KMS-11 (cell line): Measurements from ENCODE around the gene ZSWIM3.

Source experiments
- H2AFZ ChIP-seq: fragments of 200-600 bp; sonication (generic); 2 replicates; pipeline ENCODE4 v1.6.1; 2016; ENCODE audit warnings: antibody characterized with exemption, mixed run types, low read depth
- H3K27ac ChIP-seq: fragments of 200-600 bp; sonication (generic); 2 replicates; pipeline ENCODE4 v1.6.1; 2016; ENCODE audit warnings: mild to moderate bottlenecking, mixed run types
- H3K27me3 ChIP-seq: fragments of 200-600 bp; sonication (generic); 2 replicates; pipeline ENCODE4 v1.6.1; 2017; ENCODE audit warnings: mild to moderate bottlenecking, low read depth, mixed run types, moderate library complexity; ENCODE audit not compliant: insufficient read depth
- H3K36me3 ChIP-seq: fragments of 200-600 bp; sonication (generic); 2 replicates; pipeline ENCODE4 v1.6.1; 2017; ENCODE audit warnings: mild to moderate bottlenecking, mixed run types; ENCODE audit not compliant: insufficient read depth
- H3K4me1 ChIP-seq: fragments of 200-600 bp; sonication (generic); 2 replicates; pipeline ENCODE4 v1.6.1; 2016; ENCODE audit warnings: mild to moderate bottlenecking, low read depth, mixed run types; ENCODE audit not compliant: poor library complexity, severe bottlenecking
- H3K4me2 ChIP-seq: fragments of 200-600 bp; sonication (generic); 2 replicates; pipeline ENCODE4 v1.7.0; 2016; ENCODE audit warnings: mild to moderate bottlenecking, mixed run types
- H3K4me3 ChIP-seq: fragments of 200-600 bp; sonication (generic); IDR thresholded peaks from 2 replicates; pipeline ENCODE4 v1.6.1; 2017; ENCODE audit warnings: low read depth, low read length, mixed read lengths; ENCODE audit not compliant: insufficient read depth
- H3K79me2 ChIP-seq: fragments of 200-600 bp; sonication (generic); 2 replicates; pipeline ENCODE4 v1.6.1; 2016; ENCODE audit warnings: low read depth, mixed run types; ENCODE audit not compliant: insufficient read depth
- H3K9ac ChIP-seq: fragments of 200-600 bp; sonication (generic); 2 replicates; pipeline ENCODE4 v1.6.1; 2016; ENCODE audit warnings: mild to moderate bottlenecking, mixed run types
- H4K20me1 ChIP-seq: fragments of 200-600 bp; sonication (generic); 2 replicates; pipeline ENCODE4 v1.6.1; 2016; ENCODE audit warnings: mild to moderate bottlenecking, mixed run types; ENCODE audit not compliant: insufficient read depth
- CTCF ChIP-seq: fragments of 200-600 bp; sonication (generic); conservative IDR thresholded peaks from 2 replicates; pipeline ENCODE4 v1.6.1; 2017; ENCODE audit warnings: low read depth, mild to moderate bottlenecking, antibody characterized with exemption, low read length, moderate library complexity, mixed read lengths

Gene ZSWIM3

GRCh38 chr20:45886590-45887345, 29.4 kb downstream of the ZSWIM3 start:
- no peak for TF ChIP-seq CTCF
- Histone ChIP-seq H3K4me1 (peaks cover 35% of the 10 kb centered on the region), H4K20me1 (no peaks in the 10 kb centered on the region), H3K4me2 (no peak overlapping the region), H2AFZ (no peak overlapping the region), H3K27ac (no peak overlapping the region), H3K79me2 (peaks cover 24% of the 10 kb centered on the region), H3K9ac (no peak overlapping the region), H3K27me3 (no peaks in the 10 kb centered on the region), H3K4me3 (no peak overlapping the region), H3K36me3 (no peaks in the 10 kb centered on the region; the same call in 1 of the 2 replicates)

DNA sequence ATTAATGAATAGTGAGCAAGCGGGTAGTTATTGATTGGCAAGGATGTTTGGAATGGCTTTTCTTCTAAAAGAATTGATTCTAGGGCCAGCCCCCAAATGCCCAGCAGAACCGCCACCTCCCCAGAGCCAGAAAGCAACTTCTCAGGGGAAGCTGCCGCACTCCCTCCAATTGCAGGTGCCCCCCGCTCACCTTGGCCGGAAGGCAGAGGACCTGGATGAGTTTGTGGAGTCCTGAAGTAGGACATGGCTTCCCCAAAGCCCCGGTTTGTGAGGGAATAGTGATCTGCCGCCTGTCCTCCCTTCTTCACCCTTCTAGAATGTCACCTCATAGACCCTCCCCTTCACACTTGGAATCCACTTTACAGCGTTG, 29.9 kb downstream of the ZSWIM3 start, which contains the start of gene SPATA25:
SPATA25 (minus strand) TSS at position 277 of the 370 bp plus-strand sequence; CDS start at position 245, 32 bp downstream.
- Histone ChIP-seq H3K9ac (no peak within 1 kb of the TSS), H3K36me3 (no peaks in the 10 kb centered on the region; the same call in 1 of the 2 replicates), H4K20me1 (no peaks in the 10 kb centered on the region), H3K27ac (no peak within 1 kb of the TSS), H2AFZ (no peak within 1 kb of the TSS), H3K4me3 (no peak within 1 kb of the TSS), H3K4me1 (peaks cover 35% of the 10 kb centered on the region), H3K79me2 (peaks cover 18% of the 10 kb centered on the region), H3K4me2 (no peak within 1 kb of the TSS), H3K27me3 (no peaks in the 10 kb centered on the region)
- no peak for TF ChIP-seq CTCF

- no peak overlapping the region for H2AFZ ChIP-seq
- no peak overlapping the region for H3K9ac ChIP-seq
- H3K79me2 ChIP-seq, result peaks cover 6% of the 10 kb centered on the region; the same call in 1 of the 2 replicates
- H3K27me3 ChIP-seq, result no peaks in the 10 kb centered on the region
- H3K4me1 ChIP-seq, result peaks cover 30% of the 10 kb centered on the region
- no peaks in the 10 kb centered on the region for H3K36me3 ChIP-seq
- H3K27ac ChIP-seq, result no peak overlapping the region
- H4K20me1 ChIP-seq, result no peaks in the 10 kb centered on the region
- no peak for TF ChIP-seq CTCF
- H3K4me2 ChIP-seq, result no peak overlapping the region
- H3K4me3 ChIP-seq, result no peak overlapping the region
These were observed 31.3 kb downstream of the ZSWIM3 start for GRCh38 chr20:45888681-45889080.

- peak overlapping the region; percentile 100 for H3K4me2 ChIP-seq
- no peak overlapping the region for H3K27ac ChIP-seq
- 0 out of 2 replicates have a peak, but pooled peaks cover 3% of the 10 kb centered on the region for H3K79me2 ChIP-seq
- H3K4me1 ChIP-seq, result peaks cover 13% of the 10 kb centered on the region
- H3K9ac ChIP-seq, result peak overlapping the region; percentile 70
- peak overlapping the region; percentile 99 for H2AFZ ChIP-seq
- H4K20me1 ChIP-seq, result no peaks in the 10 kb centered on the region
- H3K36me3 ChIP-seq, result no peaks in the 10 kb centered on the region
- H3K27me3 ChIP-seq, result no peaks in the 10 kb centered on the region
- peak overlapping the region; percentile 41 for H3K4me3 ChIP-seq
- no peak for TF ChIP-seq CTCF
These were observed 32.9 kb downstream of the ZSWIM3 start for GRCh38 chr20:45890077-45890984.
